NCI-H69 (cell line): ENCODE data around the gene UQCRFS1.
"Not testable (repeated sequence)": the region's sequence is repeated elsewhere in the genome, so short reads cannot be mapped to it uniquely, and the experiment has no call there.

Experiments
- DNase-seq: peaks from one replicate; lab custom pipeline; 2025; lab: John Stamatoyannopoulos, UW

UQCRFS1 gene

DNA sequence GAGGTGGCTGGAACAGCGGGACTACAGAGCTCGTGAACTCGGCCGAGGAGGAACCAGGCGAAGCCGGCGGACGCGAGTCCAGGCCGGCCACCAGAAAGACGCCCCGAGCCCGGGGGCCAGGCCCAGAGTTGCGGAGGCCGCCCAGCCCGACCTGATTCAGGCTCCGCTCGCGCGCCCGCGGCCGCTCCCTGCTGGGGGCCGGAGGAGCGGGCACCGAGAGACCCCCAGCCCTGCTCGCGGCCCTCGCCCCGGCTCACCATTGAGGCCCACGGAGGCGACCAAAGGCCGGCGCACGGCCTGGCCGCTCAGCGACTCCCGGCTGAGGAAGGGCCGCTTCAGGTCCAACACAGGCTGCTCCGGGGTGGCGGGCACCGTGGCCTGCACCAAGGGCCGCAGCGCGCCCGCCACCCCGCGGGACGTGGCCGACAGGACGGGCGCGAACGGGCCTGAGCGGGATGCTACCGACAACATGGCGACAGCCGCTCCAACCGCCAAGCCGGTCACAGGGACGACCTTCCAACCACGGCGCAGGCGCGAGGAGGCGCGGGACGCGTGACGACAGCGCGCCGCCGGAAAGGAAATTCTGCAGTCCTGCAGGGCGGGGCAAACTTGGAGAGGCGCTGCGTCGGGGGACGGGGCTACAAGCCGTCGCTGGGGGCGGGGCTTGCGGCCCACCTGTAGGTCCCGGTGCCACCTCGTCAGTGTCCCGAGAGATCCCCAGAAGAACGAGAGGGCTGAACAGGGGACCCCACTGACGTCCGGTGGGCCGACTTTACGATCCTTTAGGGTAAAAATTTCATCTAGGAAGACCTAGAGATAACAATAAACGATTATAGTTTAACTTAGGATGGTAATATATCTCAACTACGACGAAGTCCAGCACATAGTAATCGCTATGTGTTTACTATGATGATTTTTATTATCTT is at the start of gene UQCRFS1:
UQCRFS1 (minus strand) TSS at position 504 of the 926 bp plus-strand sequence; CDS start at position 471, 33 bp downstream.
- peak; percentile 97 for DNase-seq

- no peak for DNase-seq
These were observed 49.1 kb upstream of the UQCRFS1 start for GRCh38 chr19:29262085-29262484.

DNA sequence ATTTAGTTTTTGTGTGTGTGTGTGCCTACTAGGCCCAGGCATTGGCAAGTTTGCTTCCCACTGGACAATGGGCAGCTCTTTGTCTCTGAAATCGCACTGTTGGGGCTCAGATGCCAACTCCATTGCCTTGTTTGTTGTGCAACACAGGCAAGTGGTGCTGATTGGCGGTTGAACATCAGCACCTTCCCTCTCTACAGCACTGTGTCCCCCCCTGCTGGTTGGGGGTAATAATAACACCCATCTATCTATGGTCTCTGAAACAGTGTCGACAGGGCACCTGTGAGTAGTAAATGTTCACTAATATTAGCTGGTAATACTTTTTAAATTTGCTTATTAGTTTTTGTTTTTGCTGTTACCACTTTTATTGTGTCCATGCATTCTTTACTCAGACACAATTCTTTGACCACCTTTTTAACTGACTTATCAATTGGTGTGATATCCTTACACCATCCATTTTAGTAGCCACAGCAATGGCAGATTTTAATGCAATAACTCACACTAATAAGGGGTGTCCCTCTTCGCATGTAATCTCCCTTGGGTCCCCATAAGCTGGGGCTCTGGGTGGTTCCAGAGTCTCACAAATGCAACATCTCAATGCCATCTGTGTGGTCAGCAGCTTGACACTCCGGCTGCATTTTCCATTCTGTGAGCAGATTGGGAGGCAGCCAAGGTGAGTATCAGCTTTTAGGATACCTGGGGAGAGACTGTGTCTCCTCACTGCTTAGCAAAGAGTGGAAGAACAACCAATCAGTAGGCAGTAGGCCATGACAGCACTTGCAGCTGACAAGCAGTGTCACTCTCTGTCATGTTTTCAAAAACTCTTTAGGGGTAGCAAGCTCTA is 47.7 kb upstream of the UQCRFS1 start:
- DNase-seq: peak; percentile 35

DNA sequence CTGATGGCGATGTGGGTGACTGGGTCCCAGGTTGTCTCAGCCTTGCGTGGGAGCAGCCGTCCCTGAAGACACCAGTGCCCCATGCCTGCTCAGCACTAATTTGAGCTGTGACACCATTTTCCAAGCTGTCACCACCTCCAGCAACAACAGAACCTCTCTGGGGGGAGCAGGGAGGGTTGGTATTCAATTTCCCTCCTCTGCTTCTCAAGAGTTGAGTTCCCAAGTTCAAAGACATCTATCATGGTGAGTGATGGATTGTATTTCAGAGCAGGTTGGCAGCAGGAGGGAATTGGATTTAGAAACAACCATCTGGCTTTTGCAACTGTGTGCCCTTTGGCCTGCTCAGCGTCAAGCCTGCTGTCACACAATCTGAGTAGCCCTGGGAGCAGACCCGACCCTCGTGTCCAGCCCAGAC is 46.9 kb upstream of the UQCRFS1 start:
- no peak for DNase-seq

DNA sequence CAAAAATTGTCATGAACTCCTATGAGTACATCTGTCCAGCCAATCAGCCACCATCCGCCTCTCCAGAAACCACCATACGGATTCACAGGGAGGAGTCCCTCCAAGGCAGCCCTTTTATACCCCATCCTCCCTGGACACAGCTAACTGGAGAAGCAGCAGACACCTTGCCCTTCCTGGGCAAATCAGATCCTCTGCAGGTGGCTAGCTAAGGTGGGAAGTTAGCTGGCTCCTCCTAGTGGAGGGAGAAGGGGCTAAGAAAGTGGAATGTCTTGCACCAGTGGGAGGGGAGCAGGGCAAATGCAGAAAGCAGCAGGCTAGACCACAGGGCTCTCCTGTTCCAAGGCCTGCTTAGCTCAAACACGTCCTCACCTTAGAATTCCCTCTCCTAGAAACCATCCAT is 46.2 kb upstream of the UQCRFS1 start:
- DNase-seq: peak; percentile 9

GRCh38 chr19:29256516-29256915 is 43.6 kb upstream of the UQCRFS1 start:
- no peak for DNase-seq

- no peak for DNase-seq
These were observed 43.0 kb upstream of the UQCRFS1 start for GRCh38 chr19:29255912-29256311.

DNA sequence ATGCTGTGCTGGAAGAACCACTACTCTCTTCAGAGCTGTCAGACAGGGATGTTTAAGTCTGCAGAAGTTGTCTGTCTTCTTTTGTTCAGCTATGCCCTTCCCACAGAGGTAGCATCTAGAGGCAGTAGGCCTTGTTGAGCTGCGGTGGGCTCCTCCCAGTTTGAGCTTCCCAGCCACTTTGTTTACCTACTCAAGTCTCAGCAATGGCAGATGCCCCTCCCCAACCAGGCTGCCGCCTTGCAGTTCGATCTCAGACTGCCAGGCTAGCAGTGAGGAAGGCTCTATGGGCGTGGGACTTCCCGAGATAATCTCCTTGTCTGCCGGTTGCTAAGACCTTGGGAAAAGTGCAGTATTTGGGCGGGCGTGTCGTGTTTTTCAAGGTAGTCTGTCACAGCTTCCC is 42.1 kb upstream of the UQCRFS1 start:
- DNase-seq: no peak

- not testable (repeated sequence) for DNase-seq
These were observed 36.8 kb upstream of the UQCRFS1 start for GRCh38 chr19:29249798-29250197.

DNA sequence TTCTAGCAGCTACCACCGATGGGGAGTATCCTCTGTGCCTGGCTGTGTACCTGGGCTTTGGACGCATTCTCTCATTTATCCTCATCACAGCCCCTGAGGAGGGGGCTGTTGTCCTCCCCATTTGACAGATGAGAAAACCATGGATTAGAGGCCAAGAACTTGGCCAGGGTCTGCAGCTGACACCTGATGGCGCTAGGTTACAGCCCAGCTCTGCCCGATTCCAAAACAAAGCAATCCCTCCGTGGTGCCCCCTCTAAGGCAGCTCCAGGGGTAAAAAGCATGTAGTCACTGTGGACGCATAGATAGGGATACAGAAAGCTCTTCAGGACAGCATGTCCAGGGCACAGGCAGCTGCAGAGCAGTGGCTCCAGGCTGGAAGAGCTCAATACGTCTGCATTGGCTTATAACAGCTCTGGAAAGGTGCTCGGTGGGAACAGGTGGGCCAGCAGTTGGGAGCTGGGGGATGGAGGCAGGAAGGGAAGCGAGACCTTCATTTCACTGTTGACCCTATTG is 35.4 kb upstream of the UQCRFS1 start:
- no peak for DNase-seq

GRCh38 chr19:29247872-29248271 is 34.9 kb upstream of the UQCRFS1 start:
- DNase-seq: peak; percentile 26

DNA sequence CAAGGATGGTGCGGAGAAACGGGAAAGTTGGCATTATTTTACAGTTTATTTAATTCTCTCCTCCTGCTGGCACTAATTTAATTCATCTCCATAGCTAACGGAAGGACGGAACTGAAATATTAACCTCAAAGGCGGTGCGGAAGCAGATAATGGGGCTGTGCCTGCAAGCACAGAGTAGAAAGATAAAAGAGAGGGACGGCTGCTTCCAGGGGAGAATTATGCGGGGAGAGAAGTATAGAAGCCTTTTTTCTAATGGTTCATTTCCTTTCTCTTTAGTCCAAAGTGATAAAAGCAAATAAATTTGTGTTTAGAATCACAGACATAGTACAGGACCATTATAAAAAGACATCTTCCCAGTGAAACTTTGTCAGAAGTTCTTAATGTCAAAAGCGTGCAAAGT is 34.5 kb upstream of the UQCRFS1 start:
- no peak for DNase-seq

DNA sequence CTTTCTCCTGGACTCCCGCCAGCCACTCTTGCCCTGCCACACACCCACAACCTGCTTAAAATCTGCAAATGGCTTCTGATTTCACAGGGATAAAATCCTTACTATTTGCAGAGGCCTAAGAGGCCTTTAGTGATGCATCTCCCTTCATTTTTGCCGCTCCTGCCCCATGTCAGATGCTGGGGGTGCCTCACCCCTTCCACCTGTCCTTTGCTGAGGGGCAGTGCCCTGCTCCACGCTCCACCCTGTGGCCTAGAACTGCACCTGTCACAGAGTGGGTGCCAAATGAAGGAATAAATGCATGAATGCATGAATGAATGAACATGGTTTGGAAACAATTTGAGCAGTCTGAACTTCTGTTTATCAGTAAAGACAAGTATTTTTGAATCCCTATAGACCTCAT is 34.1 kb upstream of the UQCRFS1 start:
- no peak for DNase-seq

- peak; percentile 10 for DNase-seq
These were observed 32.3 kb upstream of the UQCRFS1 start for GRCh38 chr19:29245215-29245614.

DNA sequence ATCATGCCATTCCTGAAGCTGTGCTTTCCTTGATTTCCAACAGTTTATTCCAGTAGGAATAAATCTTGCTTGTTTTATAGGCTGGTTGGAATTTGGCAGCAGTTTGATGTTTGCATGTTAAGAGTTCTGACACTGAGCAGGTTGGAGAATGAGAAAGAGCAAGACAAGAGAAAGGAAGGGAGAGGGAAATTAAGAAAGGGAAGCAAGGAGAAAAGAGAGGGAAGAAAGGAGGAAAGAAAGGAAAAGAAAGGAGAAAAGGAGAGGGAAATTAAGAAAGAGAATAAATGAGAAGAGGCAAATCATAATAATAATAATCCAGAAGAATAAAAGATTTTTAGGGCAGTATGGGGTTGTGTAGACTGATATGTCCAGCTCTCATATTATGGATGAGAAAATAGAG is 28.4 kb upstream of the UQCRFS1 start:
- DNase-seq: no peak

DNA sequence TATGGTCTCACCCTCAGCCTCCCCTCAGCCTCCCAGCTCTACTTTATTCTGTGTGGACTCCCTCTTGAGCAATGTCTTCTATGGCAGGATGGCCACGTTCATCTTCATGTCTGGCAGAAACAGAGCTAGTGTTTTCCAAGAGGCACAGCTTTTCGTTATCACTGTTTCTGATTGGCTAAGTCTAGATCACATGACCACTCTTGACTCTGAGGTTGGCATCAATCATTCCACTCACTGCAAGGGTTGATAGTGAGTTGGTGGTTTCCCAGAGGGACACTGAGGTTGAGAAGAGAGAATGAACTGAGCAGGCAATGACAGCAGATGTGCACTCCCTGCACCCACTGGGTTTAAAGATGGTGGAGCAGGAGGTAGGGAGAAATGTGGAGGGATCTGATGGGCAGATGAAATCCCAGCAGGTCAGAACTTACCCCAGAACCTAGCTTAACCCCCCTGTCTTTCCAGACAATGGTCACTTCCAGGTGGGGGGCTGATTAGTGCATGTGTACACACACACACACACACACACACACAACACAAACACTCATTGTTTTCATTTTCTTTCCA is 26.3 kb upstream of the UQCRFS1 start:
- DNase-seq: no peak

DNA sequence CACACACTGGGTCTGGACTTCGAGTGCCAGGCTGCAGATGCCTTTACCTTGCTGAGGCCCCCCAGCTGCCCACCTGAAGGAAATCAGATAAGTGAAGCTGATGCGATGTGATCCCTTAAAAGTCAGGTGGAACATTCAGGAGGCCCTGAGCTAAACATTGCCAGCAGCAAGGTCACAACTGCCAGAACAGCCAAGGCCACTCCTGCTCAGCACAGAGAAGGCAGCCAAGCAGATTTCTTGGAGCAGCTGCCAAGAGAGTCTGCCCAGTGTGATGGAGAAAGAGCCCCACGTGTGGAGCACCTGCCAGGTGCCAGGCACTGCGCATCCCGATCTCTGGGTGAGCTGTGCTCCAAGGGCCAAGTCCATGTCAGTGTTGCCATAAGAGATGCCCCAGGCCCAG is 20.6 kb upstream of the UQCRFS1 start:
- no peak for DNase-seq

- no peak for DNase-seq
These were observed 19.4 kb upstream of the UQCRFS1 start for GRCh38 chr19:29232315-29232852.

GRCh38 chr19:29231306-29231705 is 18.4 kb upstream of the UQCRFS1 start:
- not testable (repeated sequence) for DNase-seq

DNA sequence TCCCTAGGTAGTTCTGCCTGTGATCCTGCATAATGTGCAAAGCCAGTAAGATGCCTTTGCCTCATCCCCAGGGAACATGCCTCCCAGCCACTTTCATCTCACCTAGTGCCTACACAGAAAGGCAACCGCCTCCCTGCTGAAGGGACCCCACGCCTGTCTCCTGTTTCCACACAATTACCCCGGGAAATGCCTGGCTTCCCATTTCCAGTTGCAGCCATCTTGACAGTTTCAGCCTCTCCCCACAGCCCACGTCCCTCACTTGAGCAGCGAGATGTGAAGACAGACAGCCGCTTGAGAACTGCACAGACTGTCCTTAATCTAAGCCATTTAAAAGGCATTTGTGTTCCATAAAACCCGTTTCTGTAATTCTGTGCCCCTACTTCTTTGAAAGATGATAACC is 4.7 kb upstream of the UQCRFS1 start:
- DNase-seq: no peak

GRCh38 chr19:29216021-29216420 is 3.1 kb upstream of the UQCRFS1 start:
- DNase-seq: no peak

DNA sequence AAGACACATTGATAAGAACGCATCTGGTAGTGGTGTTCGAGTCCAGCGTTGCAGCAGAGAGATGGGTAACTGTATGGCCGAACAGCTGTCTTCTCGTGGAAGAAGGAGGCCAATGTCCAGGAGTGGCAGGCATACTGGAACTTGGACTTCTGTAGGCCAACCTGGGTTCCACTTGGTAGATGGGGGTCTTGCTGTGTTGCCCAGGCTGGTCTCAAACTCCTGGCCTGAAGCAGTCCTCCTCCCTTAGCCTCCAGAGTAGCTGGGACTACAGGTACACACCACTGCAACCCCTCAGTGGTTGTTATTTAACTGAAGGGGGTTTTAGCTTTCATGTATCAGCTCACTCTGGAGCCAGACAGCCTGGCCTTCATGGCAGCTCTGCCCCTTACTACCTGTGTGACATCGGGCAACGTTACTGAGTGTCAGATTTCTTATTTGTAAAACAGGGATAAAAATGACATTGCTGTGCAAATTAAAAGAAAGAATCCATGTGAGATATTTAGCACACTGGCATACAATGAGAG is 2.4 kb upstream of the UQCRFS1 start:
- no peak for DNase-seq
